ENCODE measurements around the gene INSYN1.

INSYN1 gene

DNA sequence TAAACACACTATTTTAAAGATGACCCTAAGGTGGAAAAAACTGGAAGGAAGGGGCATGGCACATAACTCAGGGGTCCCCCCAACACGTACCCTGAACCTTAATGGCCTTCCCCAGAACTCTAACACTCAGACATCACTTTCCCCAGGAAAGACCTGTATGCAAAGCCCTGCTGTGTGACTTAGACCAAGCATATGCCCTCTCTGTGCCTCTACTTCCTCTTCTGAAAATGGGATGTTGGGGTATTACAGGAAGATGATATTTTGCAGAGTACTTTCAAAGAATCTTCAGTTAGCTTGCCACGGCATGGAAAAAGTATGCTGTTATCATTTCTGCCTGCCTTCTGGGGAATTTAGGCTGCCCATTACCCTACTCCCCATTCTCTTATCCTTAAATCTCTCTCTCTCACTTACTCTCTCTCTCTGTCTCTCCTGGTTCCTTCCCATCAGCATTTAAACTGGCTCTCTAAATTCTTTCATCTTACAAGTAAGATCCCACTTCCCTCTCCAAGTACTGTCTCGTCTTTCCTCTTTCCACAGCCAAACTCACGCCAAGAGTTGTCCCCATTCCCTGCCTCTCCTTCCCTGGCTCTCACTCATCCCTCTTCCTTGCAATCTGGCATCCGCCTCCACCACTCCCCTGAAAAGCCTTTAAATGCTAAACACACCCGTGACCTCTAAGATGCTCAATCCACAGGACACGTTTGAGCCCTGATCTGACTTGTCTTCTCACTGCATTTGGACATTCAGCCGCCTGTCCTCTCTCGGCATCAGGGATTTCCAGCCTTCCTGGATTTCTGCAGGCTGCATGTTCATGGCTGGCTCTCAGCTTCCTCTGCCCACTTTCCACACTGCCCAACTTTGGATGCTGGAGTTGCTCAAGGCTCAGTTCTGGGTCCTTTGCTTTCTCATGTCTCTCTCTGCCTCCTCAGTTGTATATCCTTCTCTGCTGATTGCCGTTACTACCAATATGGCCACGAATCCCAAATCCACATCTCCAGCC, 7.5 kb upstream of the INSYN1 start:
- H3K4me3 Mint-ChIP-seq, result no peak overlapping the region
- no peak for DNase-seq
- peaks cover 21% of the 10 kb centered on the region for H3K27me3 Mint-ChIP-seq
- no peak overlapping the region for H3K27ac Mint-ChIP-seq
- no peak for ATAC-seq
- no peaks in the 10 kb centered on the region for H3K9me3 Mint-ChIP-seq
- no peaks in the 10 kb centered on the region for H3K36me3 Mint-ChIP-seq (ENCODE audit: low read depth)
- H3K4me1 Mint-ChIP-seq, result no peaks in the 10 kb centered on the region

DNA sequence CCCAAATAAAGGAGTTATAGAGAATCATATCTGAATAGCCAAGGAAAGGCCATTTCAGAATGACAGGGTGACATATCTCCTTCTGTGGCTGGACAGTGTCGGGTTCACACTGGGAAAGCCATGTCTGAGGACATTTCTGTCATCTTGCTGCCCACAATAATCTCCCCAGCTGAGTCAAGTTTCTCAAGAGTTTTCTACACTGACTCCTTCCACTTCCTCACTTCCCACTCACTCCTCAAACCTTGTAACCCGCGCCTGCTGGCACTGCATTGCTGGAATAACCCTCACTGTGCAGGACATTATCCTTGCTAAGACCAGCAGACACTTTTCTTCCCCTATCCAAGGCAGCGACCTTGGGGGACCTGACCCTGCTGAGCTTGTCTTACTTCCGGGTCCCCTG, 5.3 kb upstream of the INSYN1 start:
- Mint-ChIP-seq H3K27me3 (peaks cover 38% of the 10 kb centered on the region), H3K9me3 (no peaks in the 10 kb centered on the region), H3K27ac (no peak overlapping the region), H3K4me1 (no peaks in the 10 kb centered on the region), H3K36me3 (ENCODE audit: low read depth) (no peaks in the 10 kb centered on the region), H3K4me3 (no peak overlapping the region)
- DNase-seq, result no peak
- no peak for ATAC-seq

GRCh38 chr15:73757571-73757970, 4.4 kb upstream of the INSYN1 start:
- H3K27ac Mint-ChIP-seq, result no peak overlapping the region
- ATAC-seq, result no peak
- no peaks in the 10 kb centered on the region for H3K4me1 Mint-ChIP-seq
- no peaks in the 10 kb centered on the region for H3K9me3 Mint-ChIP-seq
- peaks cover 36% of the 10 kb centered on the region for H3K27me3 Mint-ChIP-seq
- no peak overlapping the region for H3K4me3 Mint-ChIP-seq
- no peaks in the 10 kb centered on the region for H3K36me3 Mint-ChIP-seq (ENCODE audit: low read depth)
- DNase-seq, result no peak

DNA sequence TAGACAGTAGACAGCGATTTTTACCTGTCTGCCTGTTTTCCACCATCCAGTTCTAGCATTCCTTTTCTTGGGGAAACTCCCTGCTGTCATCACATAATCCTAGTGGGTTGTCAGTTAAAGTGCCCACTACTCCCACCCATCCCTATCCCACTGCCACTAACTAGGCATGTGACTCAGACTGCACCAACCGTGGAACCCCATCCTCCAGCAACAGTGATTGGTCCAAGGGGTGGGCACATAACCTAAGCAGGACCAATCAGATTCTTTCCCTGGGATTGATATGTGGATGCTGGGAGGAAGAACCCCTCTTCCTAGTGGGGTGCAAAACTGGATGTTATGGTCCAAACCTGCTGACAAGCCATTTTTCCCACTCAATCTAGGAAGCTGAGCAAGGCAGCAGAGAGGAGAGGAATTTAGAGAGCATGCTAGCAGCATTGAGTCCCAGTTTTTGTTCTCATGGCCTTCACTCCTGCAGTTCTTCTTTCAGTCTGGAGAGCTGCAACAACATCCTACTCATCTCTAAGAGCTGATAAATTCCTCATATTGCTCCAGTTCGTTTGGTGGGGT, 3.9 kb upstream of the INSYN1 start:
- Mint-ChIP-seq H3K9me3 (no peaks in the 10 kb centered on the region), H3K4me3 (no peak overlapping the region), H3K36me3 (ENCODE audit: low read depth) (no peaks in the 10 kb centered on the region), H3K27me3 (peaks cover 36% of the 10 kb centered on the region), H3K4me1 (no peaks in the 10 kb centered on the region), H3K27ac (no peak overlapping the region)
- ATAC-seq (no peak), DNase-seq (no peak)

DNA sequence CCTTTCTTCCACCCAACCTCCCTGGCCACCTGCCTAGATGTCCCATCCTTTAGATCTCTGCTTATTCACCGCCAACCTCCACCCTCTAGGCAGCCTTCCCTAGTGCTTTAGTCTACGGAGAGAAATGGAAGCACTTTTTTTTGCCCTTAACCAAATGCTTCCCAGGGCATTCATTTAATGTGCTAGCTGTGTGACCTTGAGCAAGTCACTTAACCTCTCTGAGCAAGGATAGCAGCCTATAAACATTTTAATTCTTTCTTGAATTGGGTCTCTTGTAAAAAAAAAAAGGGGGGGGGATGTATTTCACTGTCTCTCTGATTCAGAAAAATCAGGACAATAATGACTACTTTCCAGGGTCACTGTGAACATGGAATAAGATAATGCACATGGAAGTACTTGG, 3.2 kb upstream of the INSYN1 start:
- Mint-ChIP-seq H3K4me1 (no peaks in the 10 kb centered on the region), H3K36me3 (ENCODE audit: low read depth) (no peaks in the 10 kb centered on the region), H3K27me3 (peaks cover 38% of the 10 kb centered on the region), H3K27ac (no peak overlapping the region), H3K9me3 (no peaks in the 10 kb centered on the region), H3K4me3 (no peak overlapping the region)
- ATAC-seq (no peak), DNase-seq (no peak)

DNA sequence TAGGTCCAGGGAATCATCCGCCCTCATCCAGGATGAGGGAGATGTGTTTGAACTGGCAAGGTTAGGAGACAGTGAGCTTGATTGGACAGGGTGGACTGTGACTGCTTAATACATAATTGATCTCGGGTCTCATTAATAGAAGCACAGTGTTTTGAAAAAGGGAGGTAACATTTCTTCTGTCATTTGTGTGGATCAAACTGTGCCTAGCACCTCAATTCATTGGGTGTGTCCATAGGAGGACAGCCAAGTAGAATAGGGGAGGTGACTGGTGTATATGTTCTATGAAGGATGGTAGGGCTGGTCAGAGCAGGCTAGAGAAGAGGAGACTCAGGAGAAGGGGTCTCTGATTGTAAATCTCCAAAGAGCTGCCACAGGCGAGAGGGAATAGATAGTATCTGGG, 2.8 kb upstream of the INSYN1 start:
- no peaks in the 10 kb centered on the region for H3K4me1 Mint-ChIP-seq
- ATAC-seq, result no peak

DNA sequence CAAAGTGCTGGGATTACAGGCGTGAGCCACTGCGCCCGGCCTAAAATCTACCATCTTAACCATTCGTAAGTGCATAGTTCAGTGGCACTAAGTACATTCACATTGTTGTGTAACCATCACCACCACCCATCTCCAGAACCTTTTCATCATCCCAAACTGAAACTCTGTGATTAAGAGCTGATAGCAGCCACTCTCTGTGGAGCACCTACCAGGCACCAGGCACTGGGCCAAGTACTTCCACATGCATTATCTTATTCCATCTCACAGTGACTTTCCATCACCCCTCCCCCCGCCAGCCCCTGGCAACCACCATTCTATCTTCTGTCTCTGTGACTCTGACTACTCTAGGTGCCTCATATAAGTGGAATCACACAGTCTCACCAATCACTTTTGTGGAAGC, 2.3 kb upstream of the INSYN1 start:
- H3K4me3 Mint-ChIP-seq, result no peak overlapping the region
- H3K27me3 Mint-ChIP-seq, result peaks cover 43% of the 10 kb centered on the region
- DNase-seq (no peak), ATAC-seq (no peak)
- H3K9me3 Mint-ChIP-seq, result no peaks in the 10 kb centered on the region
- no peaks in the 10 kb centered on the region for H3K4me1 Mint-ChIP-seq
- no peaks in the 10 kb centered on the region for H3K36me3 Mint-ChIP-seq (ENCODE audit: low read depth)
- no peak overlapping the region for H3K27ac Mint-ChIP-seq

More for the DNA sequence above, 2.8 kb upstream of the INSYN1 start:
- no peak overlapping the region for H3K4me3 Mint-ChIP-seq
- no peaks in the 10 kb centered on the region for H3K9me3 Mint-ChIP-seq
- H3K36me3 Mint-ChIP-seq (ENCODE audit: low read depth), result no peaks in the 10 kb centered on the region
- H3K27me3 Mint-ChIP-seq, result peaks cover 39% of the 10 kb centered on the region
- no peak overlapping the region for H3K27ac Mint-ChIP-seq
- DNase-seq, result no peak

- no peak overlapping the region for H3K4me3 Mint-ChIP-seq
- no peaks in the 10 kb centered on the region for H3K9me3 Mint-ChIP-seq
- H3K36me3 Mint-ChIP-seq (ENCODE audit: low read depth), result no peaks in the 10 kb centered on the region
- DNase-seq (no peak), ATAC-seq (no peak)
- peaks cover 46% of the 10 kb centered on the region for H3K27me3 Mint-ChIP-seq
- H3K27ac Mint-ChIP-seq, result no peak overlapping the region
- H3K4me1 Mint-ChIP-seq, result no peaks in the 10 kb centered on the region
These were observed 1.3 kb upstream of the INSYN1 start for GRCh38 chr15:73754461-73754860.

GRCh38 chr15:73752806-73753193, 351 bp downstream of the INSYN1 start:
- Mint-ChIP-seq H3K27me3 (peaks cover 50% of the 10 kb centered on the region), H3K4me1 (no peaks in the 10 kb centered on the region), H3K27ac (no peak overlapping the region), H3K36me3 (ENCODE audit: low read depth) (no peaks in the 10 kb centered on the region), H3K9me3 (no peaks in the 10 kb centered on the region), H3K4me3 (no peak overlapping the region)
- DNase-seq, result no peak
- no peak for ATAC-seq

DNA sequence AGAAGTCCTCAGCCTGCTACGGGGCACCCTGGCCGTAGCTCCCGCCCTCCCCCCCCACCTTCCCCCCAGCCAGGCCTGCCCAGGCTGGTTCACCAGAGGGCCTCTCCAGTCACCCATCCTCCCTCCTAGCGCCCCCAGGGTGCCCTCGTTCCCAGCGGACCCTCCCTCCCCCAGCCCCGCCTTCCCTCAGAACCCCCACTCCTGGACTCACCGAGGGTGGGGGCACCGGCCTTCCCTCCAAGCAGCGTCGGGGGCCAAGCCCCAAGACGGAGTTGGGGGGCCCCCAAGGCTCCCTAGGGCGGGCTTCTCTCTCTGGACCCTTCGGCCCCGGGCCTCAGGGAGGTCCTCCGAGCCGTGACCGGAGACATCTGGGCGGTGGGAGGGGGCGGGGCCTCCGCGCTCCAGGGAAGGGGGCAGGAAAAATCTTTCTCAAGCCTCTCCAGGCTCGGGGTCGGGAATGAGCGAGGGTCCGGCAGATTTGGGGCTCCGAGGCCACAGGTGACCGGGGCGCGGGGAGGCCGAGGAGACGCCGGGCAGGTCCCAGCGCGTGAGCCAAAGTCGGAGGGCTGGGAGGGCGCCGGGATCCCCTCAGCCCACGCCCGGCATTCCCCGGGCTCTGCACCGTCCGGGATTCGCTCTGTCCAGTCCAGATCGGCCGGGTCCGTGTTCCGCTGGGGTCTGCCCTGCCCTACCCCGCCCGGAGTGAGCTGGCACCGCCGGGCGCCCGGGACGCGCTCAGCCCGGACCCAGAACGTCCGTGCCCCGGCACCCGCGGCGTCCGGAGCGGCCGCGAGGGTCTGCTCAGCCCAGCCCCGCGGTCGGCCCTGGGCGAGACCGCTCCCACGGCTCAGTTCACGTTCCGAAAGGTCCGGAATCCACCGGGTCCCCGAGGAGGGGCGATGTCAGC, 999 bp downstream of the INSYN1 start:
- ATAC-seq (no peak), DNase-seq (no peak)
- Mint-ChIP-seq H3K4me1 (no peaks in the 10 kb centered on the region), H3K4me3 (no peak overlapping the region), H3K27me3 (peaks cover 45% of the 10 kb centered on the region), H3K27ac (no peak overlapping the region), H3K36me3 (ENCODE audit: low read depth) (no peaks in the 10 kb centered on the region), H3K9me3 (no peaks in the 10 kb centered on the region)

DNA sequence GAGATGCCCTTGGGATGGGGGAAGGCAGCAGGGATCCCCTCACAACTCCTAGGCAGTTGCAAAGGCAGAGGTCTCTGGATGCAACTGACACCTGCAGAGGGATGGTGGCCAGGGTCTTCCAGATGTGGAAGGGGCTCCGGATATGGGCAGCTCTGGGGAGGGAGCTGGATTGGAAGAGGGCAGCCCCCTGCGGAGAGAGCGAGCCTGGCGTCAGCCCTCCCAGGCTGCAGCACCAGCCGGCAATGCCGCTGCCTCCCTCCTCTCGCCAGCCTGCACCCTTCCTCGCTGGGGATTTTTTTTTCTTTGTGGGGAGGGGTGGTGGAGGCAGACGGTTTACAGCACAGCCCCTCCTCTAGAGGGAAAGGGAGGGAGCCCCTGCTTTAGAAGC, 1.6 kb downstream of the INSYN1 start:
- no peak for ATAC-seq

DNA sequence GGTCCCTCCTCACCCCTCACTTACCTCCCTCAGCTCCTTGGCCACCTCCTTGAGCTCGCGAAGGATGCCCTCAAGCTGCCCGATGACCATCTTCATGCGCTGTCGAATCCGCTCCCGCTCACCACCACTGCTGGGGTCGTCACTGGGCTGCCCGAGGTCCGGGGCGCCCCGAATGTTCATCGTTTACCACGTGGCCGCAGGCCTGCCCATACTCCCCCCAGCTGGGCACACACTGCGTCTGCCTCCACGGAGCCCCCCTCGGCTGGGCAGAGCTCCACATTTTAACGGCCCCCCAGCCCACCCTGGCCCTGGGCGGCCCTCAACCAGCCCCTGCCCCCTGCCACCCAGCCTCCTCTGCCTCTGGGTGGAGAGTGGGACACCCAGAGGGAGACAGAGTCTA, 2.2 kb downstream of the INSYN1 start:
- H3K4me3 Mint-ChIP-seq, result no peak overlapping the region
- DNase-seq, result no peak
- no peaks in the 10 kb centered on the region for H3K9me3 Mint-ChIP-seq
- H3K27ac Mint-ChIP-seq, result no peak overlapping the region
- peaks cover 50% of the 10 kb centered on the region for H3K27me3 Mint-ChIP-seq
- no peaks in the 10 kb centered on the region for H3K36me3 Mint-ChIP-seq (ENCODE audit: low read depth)
- no peaks in the 10 kb centered on the region for H3K4me1 Mint-ChIP-seq
- no peak for ATAC-seq

More for the DNA sequence above, 1.6 kb downstream of the INSYN1 start:
- Mint-ChIP-seq H3K4me1 (no peaks in the 10 kb centered on the region), H3K4me3 (no peak overlapping the region), H3K27me3 (peaks cover 46% of the 10 kb centered on the region), H3K27ac (no peak overlapping the region), H3K9me3 (no peaks in the 10 kb centered on the region), H3K36me3 (ENCODE audit: low read depth) (no peaks in the 10 kb centered on the region)
- no peak for DNase-seq

DNA sequence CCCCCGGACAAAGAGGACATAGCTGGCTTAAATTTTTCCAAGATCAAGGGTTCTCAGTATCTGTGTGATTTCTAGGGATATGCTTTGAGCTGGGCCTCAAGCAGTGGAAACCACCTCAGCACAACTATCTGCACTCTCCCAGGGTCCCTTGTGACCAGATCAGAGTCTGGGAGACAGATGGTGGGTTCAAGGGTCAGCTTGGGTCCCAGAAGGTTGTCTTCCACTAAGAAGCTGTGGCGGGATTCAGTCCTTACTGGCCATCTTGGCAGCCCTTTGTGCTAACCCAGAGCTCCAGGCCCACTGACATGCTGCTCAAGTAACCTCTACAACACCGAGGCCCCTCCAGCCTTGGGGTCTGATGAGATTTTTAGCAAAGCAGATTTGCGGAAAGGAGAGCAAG, 2.7 kb downstream of the INSYN1 start:
- H3K36me3 Mint-ChIP-seq (ENCODE audit: low read depth), result no peaks in the 10 kb centered on the region
- H3K27ac Mint-ChIP-seq, result no peak overlapping the region
- ATAC-seq (no peak), DNase-seq (no peak)
- H3K4me3 Mint-ChIP-seq, result no peak overlapping the region
- no peaks in the 10 kb centered on the region for H3K9me3 Mint-ChIP-seq
- peaks cover 45% of the 10 kb centered on the region for H3K27me3 Mint-ChIP-seq
- no peaks in the 10 kb centered on the region for H3K4me1 Mint-ChIP-seq

DNA sequence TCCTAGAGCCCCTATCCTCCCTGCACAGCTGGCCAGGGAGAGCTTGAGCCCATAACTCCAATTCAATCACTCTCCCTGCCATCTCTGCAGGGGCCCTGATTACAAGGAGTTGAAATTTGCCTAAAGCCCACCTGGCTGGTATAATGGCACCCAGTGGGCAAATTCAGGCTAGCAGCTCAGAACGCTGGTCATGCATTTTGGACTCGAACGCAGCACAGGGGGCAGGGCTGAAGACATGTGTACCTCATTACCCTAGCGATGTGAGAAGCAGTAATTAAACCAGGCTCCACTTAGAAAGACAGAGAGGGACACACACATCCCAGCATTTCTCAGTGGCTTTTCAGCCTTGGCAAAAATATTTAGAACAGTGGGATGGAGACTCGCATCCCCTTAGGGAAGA, 3.2 kb downstream of the INSYN1 start:
- ATAC-seq (no peak), DNase-seq (no peak)
- Mint-ChIP-seq H3K36me3 (ENCODE audit: low read depth) (no peaks in the 10 kb centered on the region), H3K27me3 (peaks cover 46% of the 10 kb centered on the region), H3K9me3 (no peaks in the 10 kb centered on the region), H3K4me1 (no peaks in the 10 kb centered on the region), H3K27ac (no peak overlapping the region), H3K4me3 (no peak overlapping the region)
